Mammary epithelial cell (primary cell): ENCODE data around the gene ZNF566.

Experiments
- CTCF ChIP-seq, 2 donors: IDR thresholded peaks in 1 of 2; conservative IDR thresholded peaks in 1 of 2; 2 replicates each; pipeline ENCODE4 v1.5.1; 2011 to 2012; ENCODE audit warnings: inconsistent platforms in 2 of 2, low read length in 2 of 2, mild to moderate bottlenecking in 2 of 2, control low read depth in 1 of 2, low read depth in 1 of 2; ENCODE audit not compliant: insufficient read depth in 1 of 2; ENCODE audit errors: extremely low read depth in 1 of 2
- EZH2 ChIP-seq: IDR thresholded peaks from 2 replicates; pipeline ENCODE4 v1.6.1; 2012; ENCODE audit warnings: low read length, inconsistent platforms, borderline replicate concordance

GRCh38 chr19:36497001-36497400 lies 7.6 kb upstream of the ZNF566 start:
- TF ChIP-seq CTCF (conservative IDR thresholded peaks at IDR 0.05 in 1 of 2, IDR thresholded peaks at IDR 0.05 in 1 of 2; ENCODE audit: extremely low read depth in 1 of 2, insufficient read depth in 1 of 2, low read depth in 1 of 2, low read length in 2 of 2) (no peak), EZH2 (no peak)
